Measurements from ENCODE around the gene ARL4A.
"Not testable (repeated sequence)": the region's sequence is repeated elsewhere in the genome, so short reads cannot be mapped to it uniquely, and the experiment has no call there.

Gene ARL4A

GRCh38 chr7:12646139-12646538 is 41.3 kb upstream of the ARL4A start:
- Histone ChIP-seq H3K4me1 (ENCODE audit: control insufficient read depth, insufficient read depth, low read length, poor library complexity, severe bottlenecking) (no peaks in the 10 kb centered on the region), H3K4me3 (ENCODE audit: insufficient read depth, low read depth, low read length, poor library complexity, severe bottlenecking) (no peak overlapping the region), H3K9me3 (ENCODE audit: control insufficient read depth, low read length) (no peaks in the 10 kb centered on the region), H3K36me3 (ENCODE audit: control insufficient read depth, insufficient read depth, low read length) (no peaks in the 10 kb centered on the region), H3K27ac (ENCODE audit: insufficient read depth, low read length, poor library complexity, severe bottlenecking) (no peak overlapping the region), H3K27me3 (replicated peaks; ENCODE audit: control insufficient read depth, insufficient read depth, low read length, poor library complexity, severe bottlenecking) (no peaks in the 10 kb centered on the region)
- no peak for DNase-seq

GRCh38 chr7:12647364-12648219 is 39.8 kb upstream of the ARL4A start:
- no peak overlapping the region for H3K27ac ChIP-seq (ENCODE audit: insufficient read depth, low read length, poor library complexity, severe bottlenecking)
- DNase-seq = no peak

GRCh38 chr7:12648704-12649261 is 38.6 kb upstream of the ARL4A start:
- Histone ChIP-seq H3K36me3 (ENCODE audit: control insufficient read depth, insufficient read depth, low read length) (no peaks in the 10 kb centered on the region), H3K4me1 (ENCODE audit: control insufficient read depth, insufficient read depth, low read length, poor library complexity, severe bottlenecking) (no peaks in the 10 kb centered on the region), H3K27ac (ENCODE audit: insufficient read depth, low read length, poor library complexity, severe bottlenecking) (no peak overlapping the region), H3K27me3 (replicated peaks; ENCODE audit: control insufficient read depth, insufficient read depth, low read length, poor library complexity, severe bottlenecking) (no peaks in the 10 kb centered on the region), H3K4me3 (ENCODE audit: insufficient read depth, low read depth, low read length, poor library complexity, severe bottlenecking) (no peak overlapping the region), H3K9me3 (ENCODE audit: control insufficient read depth, low read length) (no peaks in the 10 kb centered on the region)
- no peak for DNase-seq

More at GRCh38 chr7:12647364-12648219, 39.8 kb upstream of the ARL4A start:
- no peaks in the 10 kb centered on the region for H3K9me3 ChIP-seq (ENCODE audit: control insufficient read depth, low read length)
- H3K4me3 ChIP-seq (ENCODE audit: insufficient read depth, low read depth, low read length, poor library complexity, severe bottlenecking) = no peak overlapping the region
- no peaks in the 10 kb centered on the region for H3K36me3 ChIP-seq (ENCODE audit: control insufficient read depth, insufficient read depth, low read length)
- H3K4me1 ChIP-seq (ENCODE audit: control insufficient read depth, insufficient read depth, low read length, poor library complexity, severe bottlenecking) = no peaks in the 10 kb centered on the region
- H3K27me3 ChIP-seq (replicated peaks; ENCODE audit: control insufficient read depth, insufficient read depth, low read length, poor library complexity, severe bottlenecking) = no peaks in the 10 kb centered on the region

GRCh38 chr7:12649348-12649747 is 38.1 kb upstream of the ARL4A start:
- no peak for DNase-seq
- Histone ChIP-seq H3K27me3 (replicated peaks; ENCODE audit: control insufficient read depth, insufficient read depth, low read length, poor library complexity, severe bottlenecking) (no peaks in the 10 kb centered on the region), H3K4me3 (ENCODE audit: insufficient read depth, low read depth, low read length, poor library complexity, severe bottlenecking) (no peak overlapping the region), H3K9me3 (ENCODE audit: control insufficient read depth, low read length) (no peaks in the 10 kb centered on the region), H3K27ac (ENCODE audit: insufficient read depth, low read length, poor library complexity, severe bottlenecking) (no peak overlapping the region), H3K36me3 (ENCODE audit: control insufficient read depth, insufficient read depth, low read length) (no peaks in the 10 kb centered on the region), H3K4me1 (ENCODE audit: control insufficient read depth, insufficient read depth, low read length, poor library complexity, severe bottlenecking) (no peaks in the 10 kb centered on the region)

- H3K4me1 ChIP-seq (ENCODE audit: control insufficient read depth, insufficient read depth, low read length, poor library complexity, severe bottlenecking) = no peaks in the 10 kb centered on the region
- H3K27me3 ChIP-seq (replicated peaks; ENCODE audit: control insufficient read depth, insufficient read depth, low read length, poor library complexity, severe bottlenecking) = no peaks in the 10 kb centered on the region
- H3K4me3 ChIP-seq (ENCODE audit: insufficient read depth, low read depth, low read length, poor library complexity, severe bottlenecking) = no peak overlapping the region
- H3K36me3 ChIP-seq (ENCODE audit: control insufficient read depth, insufficient read depth, low read length) = no peaks in the 10 kb centered on the region
- no peaks in the 10 kb centered on the region for H3K9me3 ChIP-seq (ENCODE audit: control insufficient read depth, low read length)
- no peak overlapping the region for H3K27ac ChIP-seq (ENCODE audit: insufficient read depth, low read length, poor library complexity, severe bottlenecking)
- no peak for DNase-seq
Measured at GRCh38 chr7:12650080-12650479, 37.4 kb upstream of the ARL4A start.

GRCh38 chr7:12653110-12653509 is 34.3 kb upstream of the ARL4A start:
- no peaks in the 10 kb centered on the region for H3K9me3 ChIP-seq (ENCODE audit: control insufficient read depth, low read length)
- H3K36me3 ChIP-seq (ENCODE audit: control insufficient read depth, insufficient read depth, low read length) = no peaks in the 10 kb centered on the region
- H3K27me3 ChIP-seq (replicated peaks; ENCODE audit: control insufficient read depth, insufficient read depth, low read length, poor library complexity, severe bottlenecking) = no peaks in the 10 kb centered on the region
- no peak overlapping the region for H3K27ac ChIP-seq (ENCODE audit: insufficient read depth, low read length, poor library complexity, severe bottlenecking)
- no peaks in the 10 kb centered on the region for H3K4me1 ChIP-seq (ENCODE audit: control insufficient read depth, insufficient read depth, low read length, poor library complexity, severe bottlenecking)
- no peak for DNase-seq
- H3K4me3 ChIP-seq (ENCODE audit: insufficient read depth, low read depth, low read length, poor library complexity, severe bottlenecking) = no peak overlapping the region

GRCh38 chr7:12653518-12653917 is 33.9 kb upstream of the ARL4A start:
- no peak overlapping the region for H3K27ac ChIP-seq (ENCODE audit: insufficient read depth, low read length, poor library complexity, severe bottlenecking)

GRCh38 chr7:12655161-12655560 is 32.3 kb upstream of the ARL4A start:
- H3K27ac ChIP-seq (ENCODE audit: insufficient read depth, low read length, poor library complexity, severe bottlenecking) = no peak overlapping the region

More at GRCh38 chr7:12653518-12653917, 33.9 kb upstream of the ARL4A start:
- Histone ChIP-seq H3K36me3 (ENCODE audit: control insufficient read depth, insufficient read depth, low read length) (no peaks in the 10 kb centered on the region), H3K9me3 (ENCODE audit: control insufficient read depth, low read length) (no peaks in the 10 kb centered on the region), H3K27me3 (replicated peaks; ENCODE audit: control insufficient read depth, insufficient read depth, low read length, poor library complexity, severe bottlenecking) (no peaks in the 10 kb centered on the region), H3K4me3 (ENCODE audit: insufficient read depth, low read depth, low read length, poor library complexity, severe bottlenecking) (no peak overlapping the region), H3K4me1 (ENCODE audit: control insufficient read depth, insufficient read depth, low read length, poor library complexity, severe bottlenecking) (no peaks in the 10 kb centered on the region)
- no peak for DNase-seq

GRCh38 chr7:12660423-12660822 is 27.0 kb upstream of the ARL4A start:
- H3K27ac ChIP-seq (ENCODE audit: insufficient read depth, low read length, poor library complexity, severe bottlenecking); H3K4me1 ChIP-seq (ENCODE audit: control insufficient read depth, insufficient read depth, low read length, poor library complexity, severe bottlenecking); DNase-seq; H3K4me3 ChIP-seq (ENCODE audit: insufficient read depth, low read depth, low read length, poor library complexity, severe bottlenecking); H3K27me3 ChIP-seq (replicated peaks; ENCODE audit: control insufficient read depth, insufficient read depth, low read length, poor library complexity, severe bottlenecking); H3K9me3 ChIP-seq (ENCODE audit: control insufficient read depth, low read length); H3K36me3 ChIP-seq (ENCODE audit: control insufficient read depth, insufficient read depth, low read length): not testable (repeated sequence)

More at GRCh38 chr7:12655161-12655560, 32.3 kb upstream of the ARL4A start:
- no peak for DNase-seq
- Histone ChIP-seq H3K4me3 (ENCODE audit: insufficient read depth, low read depth, low read length, poor library complexity, severe bottlenecking) (no peak overlapping the region), H3K9me3 (ENCODE audit: control insufficient read depth, low read length) (no peaks in the 10 kb centered on the region), H3K36me3 (ENCODE audit: control insufficient read depth, insufficient read depth, low read length) (no peaks in the 10 kb centered on the region), H3K4me1 (ENCODE audit: control insufficient read depth, insufficient read depth, low read length, poor library complexity, severe bottlenecking) (no peaks in the 10 kb centered on the region), H3K27me3 (replicated peaks; ENCODE audit: control insufficient read depth, insufficient read depth, low read length, poor library complexity, severe bottlenecking) (no peaks in the 10 kb centered on the region)

- not testable (repeated sequence) for H3K4me1 ChIP-seq (ENCODE audit: control insufficient read depth, insufficient read depth, low read length, poor library complexity, severe bottlenecking); H3K4me3 ChIP-seq (ENCODE audit: insufficient read depth, low read depth, low read length, poor library complexity, severe bottlenecking); H3K27me3 ChIP-seq (replicated peaks; ENCODE audit: control insufficient read depth, insufficient read depth, low read length, poor library complexity, severe bottlenecking); H3K27ac ChIP-seq (ENCODE audit: insufficient read depth, low read length, poor library complexity, severe bottlenecking); DNase-seq; H3K36me3 ChIP-seq (ENCODE audit: control insufficient read depth, insufficient read depth, low read length); H3K9me3 ChIP-seq (ENCODE audit: control insufficient read depth, low read length)
Measured at GRCh38 chr7:12660986-12661385, 26.4 kb upstream of the ARL4A start.
